Astrocyte of the cerebellum (primary cell): ENCODE data around the gene PTPN4.
"Not testable (repeated sequence)": the region's sequence is repeated elsewhere in the genome, so short reads cannot be mapped to it uniquely, and the experiment has no call there.

Experiments used
- DNase-seq: peaks from one replicate; pipeline ENCODE4 v3.0.0-alpha.2; 2011; ENCODE audit warnings: low read depth
- H3K4me3 ChIP-seq: 2 replicates; pipeline ENCODE4 v1.5.1; 2011; ENCODE audit warnings: mild to moderate bottlenecking, low read depth, low read length, moderate library complexity
- CTCF ChIP-seq: IDR thresholded peaks from 2 replicates; pipeline ENCODE4 v1.5.1; 2012; ENCODE audit warnings: low read length, low read depth, moderate library complexity, mild to moderate bottlenecking; ENCODE audit errors: missing control alignments
- in situ Hi-C: cut with HindIII; loops from 2 replicates; pipeline ENCODE4 v1.10.0; 2017; ENCODE audit warnings: low sequenced_read_pairs

PTPN4 gene

GRCh38 chr2:119983108-119983507 is 223.4 kb downstream of the PTPN4 start:
- H3K4me3 ChIP-seq, result no peak overlapping the region
- no peak for DNase-seq
- in situ Hi-C loops, result no loop called here
- no peak for TF ChIP-seq CTCF

- no peak for TF ChIP-seq CTCF
- DNase-seq, result no peak
- in situ Hi-C loops, result no loop called here
- no peak overlapping the region for H3K4me3 ChIP-seq
These were observed 236.4 kb downstream of the PTPN4 start for GRCh38 chr2:119996148-119996547.

- DNase-seq, H3K4me3 ChIP-seq, in situ Hi-C loops: not testable (repeated sequence)
These were observed 237.5 kb downstream of the PTPN4 start for GRCh38 chr2:119996896-119997891.

- no peak for TF ChIP-seq CTCF
These were observed 241.7 kb downstream of the PTPN4 start for GRCh38 chr2:120001471-120001870.

GRCh38 chr2:120004254-120004653 is 244.5 kb downstream of the PTPN4 start:
- in situ Hi-C loops, result no loop called here
- TF ChIP-seq CTCF, result no peak
- no peak for DNase-seq
- H3K4me3 ChIP-seq, result no peak overlapping the region

More at GRCh38 chr2:120001471-120001870, 241.7 kb downstream of the PTPN4 start:
- DNase-seq, result no peak
- in situ Hi-C loops, result no loop called here
- H3K4me3 ChIP-seq, result no peak overlapping the region

GRCh38 chr2:120005834-120006521 is 246.3 kb downstream of the PTPN4 start:
- no peak for TF ChIP-seq CTCF
- in situ Hi-C loops, result no loop called here
- no peak overlapping the region for H3K4me3 ChIP-seq
- no peak for DNase-seq

GRCh38 chr2:120007851-120008250 is 248.1 kb downstream of the PTPN4 start:
- DNase-seq, result no peak
- in situ Hi-C loops, result no loop called here
- H3K4me3 ChIP-seq, result no peak overlapping the region
- no peak for TF ChIP-seq CTCF
